DOHH2 (cell line): ENCODE results near the gene TIMM23.

Experiments
- EZH2phosphoT487 ChIP-seq: fragments of 200-600 bp; sonication (generic); IDR thresholded peaks from 2 replicates; pipeline ENCODE4 v1.6.1; 2017; ENCODE audit warnings: borderline replicate concordance, mild to moderate bottlenecking, antibody characterized with exemption, low read length, moderate library complexity, mixed read lengths
- TF ChIP-seq, protein P1 (sequence below): fragments of 200-600 bp; sonication (generic); IDR thresholded peaks from one replicate; pipeline ENCODE4 v1.5.1; 2014; ENCODE audit warnings: antibody characterized with exemption, mild to moderate bottlenecking, low read depth, low read length; ENCODE audit not compliant: poor library complexity, severe bottlenecking

DNA sequence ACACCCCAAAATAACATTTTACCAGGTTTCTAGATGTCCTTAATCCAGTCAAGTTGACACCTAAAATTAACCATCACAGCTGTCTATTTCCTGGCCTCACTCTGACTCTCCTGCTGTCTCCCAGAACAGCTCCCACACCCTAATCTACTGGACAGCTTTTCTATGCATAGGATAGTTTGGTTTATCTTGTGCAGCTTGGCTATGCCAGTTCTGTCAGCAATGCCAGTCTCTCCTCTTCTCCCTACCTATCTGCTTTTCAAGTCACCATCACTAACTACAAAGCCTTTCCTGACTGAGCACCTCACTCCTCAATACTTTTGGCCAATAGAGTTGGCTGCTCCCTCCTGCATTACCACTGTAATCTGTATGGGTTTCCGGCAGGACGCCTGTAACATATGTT, 53.1 kb downstream of the TIMM23 start:
- TF ChIP-seq, protein P1, sequence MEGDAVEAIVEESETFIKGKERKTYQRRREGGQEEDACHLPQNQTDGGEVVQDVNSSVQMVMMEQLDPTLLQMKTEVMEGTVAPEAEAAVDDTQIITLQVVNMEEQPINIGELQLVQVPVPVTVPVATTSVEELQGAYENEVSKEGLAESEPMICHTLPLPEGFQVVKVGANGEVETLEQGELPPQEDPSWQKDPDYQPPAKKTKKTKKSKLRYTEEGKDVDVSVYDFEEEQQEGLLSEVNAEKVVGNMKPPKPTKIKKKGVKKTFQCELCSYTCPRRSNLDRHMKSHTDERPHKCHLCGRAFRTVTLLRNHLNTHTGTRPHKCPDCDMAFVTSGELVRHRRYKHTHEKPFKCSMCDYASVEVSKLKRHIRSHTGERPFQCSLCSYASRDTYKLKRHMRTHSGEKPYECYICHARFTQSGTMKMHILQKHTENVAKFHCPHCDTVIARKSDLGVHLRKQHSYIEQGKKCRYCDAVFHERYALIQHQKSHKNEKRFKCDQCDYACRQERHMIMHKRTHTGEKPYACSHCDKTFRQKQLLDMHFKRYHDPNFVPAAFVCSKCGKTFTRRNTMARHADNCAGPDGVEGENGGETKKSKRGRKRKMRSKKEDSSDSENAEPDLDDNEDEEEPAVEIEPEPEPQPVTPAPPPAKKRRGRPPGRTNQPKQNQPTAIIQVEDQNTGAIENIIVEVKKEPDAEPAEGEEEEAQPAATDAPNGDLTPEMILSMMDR, result no peak
- TF ChIP-seq EZH2phosphoT487, result no peak
